AML-193 (cell line): ENCODE measurements around the gene CAMTA1.
"Not testable (repeated sequence)": the region's sequence is repeated elsewhere in the genome, so short reads cannot be mapped to it uniquely, and the experiment has no call there.

ENCODE experiments used
- DNase-seq, 2 experiments: peaks; one replicate each; lab custom pipeline; 2025; lab: John Stamatoyannopoulos, UW

CAMTA1 gene

GRCh38 chr1:6845786-6846185, 60.5 kb downstream of the CAMTA1 start:
- not testable (repeated sequence) for DNase-seq

GRCh38 chr1:6848816-6849215, 63.6 kb downstream of the CAMTA1 start:
- no peak for DNase-seq

DNA sequence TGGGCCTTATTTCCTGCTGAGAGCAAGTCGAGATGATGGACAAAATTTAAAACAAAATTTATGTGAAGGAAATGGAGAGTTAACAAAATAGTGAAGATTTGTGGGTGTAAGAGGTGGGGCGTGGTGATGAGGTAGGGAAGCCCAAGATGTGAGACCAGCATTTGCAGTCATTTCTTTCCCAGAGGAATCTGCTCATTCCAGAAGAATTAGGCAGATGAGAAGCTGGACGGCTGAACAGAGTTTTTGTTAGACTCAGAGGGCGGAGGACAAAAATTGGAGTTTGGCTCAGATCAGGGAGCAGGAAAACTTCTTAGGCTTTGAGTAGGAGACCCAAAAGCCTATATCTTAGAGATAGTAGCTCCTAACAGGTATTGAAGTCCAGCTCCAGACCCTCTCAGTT, 65.3 kb downstream of the CAMTA1 start:
- no peak for DNase-seq

- no peak for DNase-seq
Measured at GRCh38 chr1:6852136-6852890, 67.1 kb downstream of the CAMTA1 start.

DNA sequence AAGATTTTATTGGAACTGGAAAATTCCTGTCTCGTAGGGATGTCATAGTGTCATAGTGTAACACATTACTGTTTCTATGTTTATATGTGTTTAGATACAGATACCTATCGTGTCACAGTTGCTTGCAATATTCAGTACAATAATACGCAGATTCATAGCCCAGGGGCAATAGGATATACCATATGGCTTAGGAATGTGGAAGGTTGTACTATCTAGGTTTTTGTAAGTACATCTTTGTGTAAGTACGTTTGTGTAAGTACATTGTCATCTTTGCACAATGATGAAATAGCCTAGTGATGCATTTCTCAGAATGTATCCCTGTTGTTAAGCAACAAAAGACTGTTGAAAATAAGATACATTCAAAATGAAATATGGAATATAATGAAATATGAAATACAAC, 68.9 kb downstream of the CAMTA1 start:
- no peak for DNase-seq

DNA sequence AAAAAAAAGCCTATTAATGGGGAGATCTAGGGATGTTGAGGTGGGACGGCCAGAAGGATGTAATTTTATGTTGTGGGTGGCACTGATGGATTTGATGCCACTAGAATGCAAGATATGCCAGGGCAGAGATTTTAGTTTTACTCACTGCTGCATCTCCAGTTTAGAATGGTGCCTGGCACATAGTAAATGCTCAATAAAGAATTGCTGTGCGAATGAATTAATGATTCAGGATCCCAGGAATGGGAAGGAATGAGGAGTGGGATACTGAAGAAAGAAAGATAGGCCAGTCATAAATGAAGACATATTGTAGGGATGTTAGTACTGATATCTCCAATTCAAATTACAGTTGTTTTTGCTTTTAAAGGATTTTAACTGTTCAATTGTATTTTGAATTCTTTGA, 72.6 kb downstream of the CAMTA1 start:
- no peak for DNase-seq

GRCh38 chr1:6858596-6858995, 73.3 kb downstream of the CAMTA1 start:
- DNase-seq: no peak

- DNase-seq: no peak
Measured at GRCh38 chr1:6859415-6860343, 74.4 kb downstream of the CAMTA1 start.

DNA sequence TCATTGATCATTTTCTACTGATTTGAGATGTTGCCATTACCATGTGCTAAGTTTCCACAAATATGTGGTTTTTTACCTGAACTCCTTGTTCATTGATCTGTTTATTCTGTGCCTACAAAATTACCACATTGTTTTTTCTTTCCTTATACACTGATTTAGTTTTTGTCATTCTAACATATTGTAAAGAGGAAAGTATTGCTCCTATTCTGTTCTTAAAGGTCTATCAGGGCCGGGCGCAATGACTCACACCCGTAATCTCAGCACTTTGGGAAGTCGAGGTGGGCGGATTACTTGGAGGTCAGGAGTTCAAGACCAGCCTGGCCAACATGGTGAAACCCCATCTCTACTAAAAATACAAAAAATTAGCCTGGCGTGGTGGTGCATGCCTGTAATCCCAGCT, 75.1 kb downstream of the CAMTA1 start:
- DNase-seq: no peak

DNA sequence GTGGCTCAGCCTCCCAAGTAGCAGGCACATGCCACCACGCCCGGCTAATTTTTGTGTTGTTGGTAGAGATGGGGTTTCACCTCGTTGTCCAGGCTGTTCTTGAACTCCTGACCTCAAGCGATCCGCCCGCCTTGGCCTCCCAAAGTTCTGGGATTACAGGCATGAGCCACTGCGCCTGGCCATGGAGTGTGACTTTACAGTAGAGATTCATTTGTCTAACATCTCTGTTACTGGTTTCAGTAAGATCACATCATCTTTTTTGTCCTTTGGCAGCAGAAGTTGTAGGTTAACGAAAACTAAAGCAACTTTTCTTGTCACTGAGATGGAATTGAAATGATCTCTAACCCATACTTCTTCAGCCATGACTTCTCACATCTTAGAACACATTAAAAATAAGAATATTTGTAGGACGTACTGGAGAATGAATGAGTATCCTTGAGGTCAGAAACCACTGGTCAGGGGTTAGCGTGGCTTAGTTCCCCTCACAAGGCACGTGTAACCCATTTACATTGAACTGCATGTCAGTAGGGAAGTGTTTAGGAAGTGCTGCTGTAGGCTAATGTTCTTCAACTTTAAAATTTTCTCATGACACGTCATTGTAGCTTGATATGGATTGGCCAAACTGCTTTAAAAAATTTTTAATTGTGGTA, 75.9 kb downstream of the CAMTA1 start:
- no peak for DNase-seq

DNA sequence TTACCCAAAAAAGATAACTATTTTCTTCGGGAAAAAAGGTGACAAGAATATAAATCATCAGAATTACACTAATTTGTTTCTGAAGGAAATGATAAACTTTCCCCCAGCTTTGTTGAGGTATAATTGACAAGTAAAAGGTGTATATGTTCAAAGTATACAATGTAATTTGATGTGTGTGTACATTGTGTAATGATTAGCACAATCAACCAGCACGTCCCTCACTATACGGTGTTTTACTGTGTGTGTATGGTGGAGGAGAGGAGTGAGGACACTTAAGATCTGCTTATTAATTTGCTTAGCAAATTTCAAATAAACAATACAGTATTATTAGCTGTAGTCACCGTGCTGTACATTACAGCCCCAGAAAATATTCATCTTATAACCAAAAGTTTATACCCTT, 77.7 kb downstream of the CAMTA1 start:
- DNase-seq: no peak

GRCh38 chr1:6864166-6864565, 78.9 kb downstream of the CAMTA1 start:
- DNase-seq: no peak

- DNase-seq: no peak
Measured at GRCh38 chr1:6866825-6867224, 81.6 kb downstream of the CAMTA1 start.

- no peak for DNase-seq
Measured at GRCh38 chr1:6867321-6867720, 82.1 kb downstream of the CAMTA1 start.

GRCh38 chr1:6867729-6868659, 82.7 kb downstream of the CAMTA1 start:
- DNase-seq: no peak

GRCh38 chr1:6868660-6869380, 83.6 kb downstream of the CAMTA1 start:
- DNase-seq: no peak

DNA sequence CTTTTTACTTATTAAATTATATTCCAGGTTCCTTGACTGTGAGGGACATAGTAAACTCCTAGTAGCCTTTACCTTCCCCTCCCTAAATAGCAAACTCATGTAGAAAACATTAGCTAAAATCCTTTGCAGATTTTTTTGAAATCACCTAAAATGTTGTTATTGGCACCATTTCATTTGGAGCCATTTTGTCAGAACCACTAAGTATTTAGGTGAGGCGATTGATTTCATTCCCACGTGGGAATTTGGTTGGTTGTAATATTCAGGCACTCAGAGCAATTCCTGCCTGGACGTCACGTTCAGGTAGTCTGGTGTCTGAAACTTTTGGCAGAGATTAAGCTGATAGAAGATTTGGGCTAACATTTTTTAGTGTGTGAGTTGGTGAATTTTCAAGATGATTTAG, 84.3 kb downstream of the CAMTA1 start:
- no peak for DNase-seq

- DNase-seq: no peak
Measured at GRCh38 chr1:6870086-6870485, 84.8 kb downstream of the CAMTA1 start.

DNA sequence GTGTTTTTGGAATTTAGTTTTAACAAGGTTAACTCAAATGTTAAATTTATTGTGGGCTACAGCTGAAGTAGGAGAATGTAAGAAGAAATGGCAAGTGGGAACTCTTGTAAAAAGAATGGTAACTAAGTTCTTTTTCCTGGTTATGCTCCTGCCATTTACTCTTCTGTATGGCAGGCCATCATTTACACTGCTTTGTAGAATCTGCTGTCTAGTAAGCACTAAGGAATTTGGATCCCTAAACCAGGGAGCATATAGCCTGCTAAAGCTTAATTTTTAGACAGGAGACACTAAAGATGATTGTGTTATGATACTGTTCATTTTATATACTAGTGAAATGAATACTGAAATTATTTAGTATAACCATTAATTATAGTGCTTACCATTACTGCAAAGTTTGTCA, 85.3 kb downstream of the CAMTA1 start:
- DNase-seq: no peak

DNA sequence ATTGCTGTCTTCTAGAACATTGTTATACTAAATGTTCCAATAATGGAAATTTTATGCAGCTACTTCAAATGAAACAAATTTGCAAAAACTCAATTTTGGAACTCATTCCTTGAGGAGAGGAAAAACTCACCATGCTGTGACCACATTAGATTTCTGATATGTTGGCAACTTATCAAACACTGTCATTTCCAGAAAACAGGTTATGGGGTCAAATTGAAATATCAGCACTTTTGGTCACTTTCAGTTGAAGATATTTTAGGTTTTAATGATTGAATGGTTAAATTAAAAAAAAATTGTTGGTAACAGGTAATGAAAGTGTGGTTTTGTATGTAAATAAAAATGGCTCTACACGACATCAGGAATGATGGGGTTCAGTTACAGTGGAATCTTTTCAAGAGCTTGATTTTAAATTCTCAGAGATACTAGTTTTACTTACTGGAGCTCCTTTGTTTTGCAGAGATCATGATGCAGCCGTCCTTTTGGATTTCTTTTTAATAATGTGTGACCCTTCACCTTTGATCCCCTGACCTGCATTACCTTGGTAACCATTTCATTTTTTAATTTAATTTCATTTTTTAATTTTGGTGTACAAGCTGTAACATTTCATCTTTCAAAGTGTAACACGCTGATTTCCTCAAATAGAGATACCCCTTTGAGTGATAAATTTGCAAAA, 86.2 kb downstream of the CAMTA1 start:
- DNase-seq: no peak
